Brain microvascular endothelial cell (primary cell): Measurements from ENCODE around the gene CYP4F12.

Source experiments
- DNase-seq: peaks from one replicate; pipeline ENCODE4 v3.0.0-alpha.2; 2020
- H3K27ac ChIP-seq: fragments of 250-450 bp; sonication (Bioruptor Pico); 2 replicates; pipeline ENCODE4 v1.5.1; 2020; ENCODE audit warnings: mild to moderate bottlenecking, moderate library complexity
- H3K27me3 ChIP-seq: fragments of 250-450 bp; sonication (Bioruptor Pico); replicated peaks from 2 replicates; pipeline ENCODE4 v1.5.1; 2020; ENCODE audit warnings: mild to moderate bottlenecking
- H3K36me3 ChIP-seq: fragments of 250-450 bp; sonication (Bioruptor Pico); replicated peaks from 2 replicates; pipeline ENCODE4 v1.5.1; 2020; ENCODE audit warnings: mild to moderate bottlenecking
- H3K4me3 ChIP-seq: 2 replicates; pipeline ENCODE4 v1.5.1; 2011; ENCODE audit warnings: low read depth, mild to moderate bottlenecking, control low read depth, low read length, moderate library complexity
- CTCF ChIP-seq: IDR thresholded peaks from 2 replicates; pipeline ENCODE4 v1.5.1; 2011; ENCODE audit warnings: low read depth, mild to moderate bottlenecking, moderate library complexity, low read length, control low read depth, inconsistent platforms; ENCODE audit errors: missing control alignments
- in situ Hi-C: cut with HindIII; loops from 2 replicates; pipeline ENCODE4 v1.10.0; 2017; ENCODE audit warnings: low sequenced_read_pairs, low pct_ligation_motif_present

The CYP4F12 gene

GRCh38 chr19:15633082-15633835 lies 39.6 kb upstream of the CYP4F12 start:
- TF ChIP-seq CTCF = no peak
- Histone ChIP-seq H3K36me3 (no peaks in the 10 kb centered on the region), H3K27ac (no peak overlapping the region), H3K27me3 (no peaks in the 10 kb centered on the region), H3K4me3 (no peak overlapping the region)
- in situ Hi-C loops = no loop called here
- no peak for DNase-seq

GRCh38 chr19:15634105-15634504 lies 38.8 kb upstream of the CYP4F12 start:
- Histone ChIP-seq H3K4me3 (no peak overlapping the region), H3K36me3 (no peaks in the 10 kb centered on the region), H3K27ac (no peak overlapping the region), H3K27me3 (no peaks in the 10 kb centered on the region)
- in situ Hi-C loops = no loop called here
- no peak for TF ChIP-seq CTCF
- DNase-seq = no peak

- H3K4me3 ChIP-seq = no peak overlapping the region
- no peak for TF ChIP-seq CTCF
- no peaks in the 10 kb centered on the region for H3K36me3 ChIP-seq
- no peak for DNase-seq
- H3K27me3 ChIP-seq = no peaks in the 10 kb centered on the region
- in situ Hi-C loops = no loop called here
- H3K27ac ChIP-seq = no peak overlapping the region
Observed at GRCh38 chr19:15635016-15635805, 37.7 kb upstream of the CYP4F12 start.

GRCh38 chr19:15636026-15636425 lies 36.9 kb upstream of the CYP4F12 start:
- TF ChIP-seq CTCF = no peak
- no peak overlapping the region for H3K4me3 ChIP-seq
- no peaks in the 10 kb centered on the region for H3K27me3 ChIP-seq
- H3K36me3 ChIP-seq = no peaks in the 10 kb centered on the region
- DNase-seq = no peak
- H3K27ac ChIP-seq = no peak overlapping the region
- in situ Hi-C loops = no loop called here

- no peak for TF ChIP-seq CTCF
- no peak for DNase-seq
- in situ Hi-C loops = no loop called here
- Histone ChIP-seq H3K36me3 (no peaks in the 10 kb centered on the region), H3K27me3 (no peaks in the 10 kb centered on the region), H3K27ac (no peak overlapping the region), H3K4me3 (no peak overlapping the region)
Observed at GRCh38 chr19:15639596-15639995, 33.3 kb upstream of the CYP4F12 start.
